ENCODE data around the gene ZSCAN4.

The ZSCAN4 gene, protein sequence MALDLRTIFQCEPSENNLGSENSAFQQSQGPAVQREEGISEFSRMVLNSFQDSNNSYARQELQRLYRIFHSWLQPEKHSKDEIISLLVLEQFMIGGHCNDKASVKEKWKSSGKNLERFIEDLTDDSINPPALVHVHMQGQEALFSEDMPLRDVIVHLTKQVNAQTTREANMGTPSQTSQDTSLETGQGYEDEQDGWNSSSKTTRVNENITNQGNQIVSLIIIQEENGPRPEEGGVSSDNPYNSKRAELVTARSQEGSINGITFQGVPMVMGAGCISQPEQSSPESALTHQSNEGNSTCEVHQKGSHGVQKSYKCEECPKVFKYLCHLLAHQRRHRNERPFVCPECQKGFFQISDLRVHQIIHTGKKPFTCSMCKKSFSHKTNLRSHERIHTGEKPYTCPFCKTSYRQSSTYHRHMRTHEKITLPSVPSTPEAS

DNA sequence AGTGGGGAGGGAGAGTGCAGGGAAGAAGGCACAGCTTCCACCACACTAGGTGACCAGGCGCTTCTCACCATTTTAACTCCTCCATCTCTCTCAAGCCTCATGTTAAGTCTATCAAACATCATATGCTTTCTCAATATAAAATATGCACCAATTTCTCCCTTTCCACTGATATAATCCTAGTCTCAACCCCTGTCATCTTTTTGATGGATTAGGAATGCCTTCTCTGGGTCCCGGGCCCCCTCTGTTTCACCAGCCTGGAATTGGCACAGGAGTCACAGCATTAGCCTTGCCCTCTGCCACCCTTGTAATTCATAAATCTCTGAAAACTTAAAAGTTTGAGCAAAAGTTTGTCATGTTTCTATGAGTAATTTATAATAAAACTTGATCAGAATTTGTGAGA, at the start of gene ZSCAN4:
ZSCAN4 (plus strand) TSS at position 301 of the 400 bp plus-strand sequence. CDS start 7,211 bp downstream, outside the sequence.
- DNase-seq = no peak

DNA sequence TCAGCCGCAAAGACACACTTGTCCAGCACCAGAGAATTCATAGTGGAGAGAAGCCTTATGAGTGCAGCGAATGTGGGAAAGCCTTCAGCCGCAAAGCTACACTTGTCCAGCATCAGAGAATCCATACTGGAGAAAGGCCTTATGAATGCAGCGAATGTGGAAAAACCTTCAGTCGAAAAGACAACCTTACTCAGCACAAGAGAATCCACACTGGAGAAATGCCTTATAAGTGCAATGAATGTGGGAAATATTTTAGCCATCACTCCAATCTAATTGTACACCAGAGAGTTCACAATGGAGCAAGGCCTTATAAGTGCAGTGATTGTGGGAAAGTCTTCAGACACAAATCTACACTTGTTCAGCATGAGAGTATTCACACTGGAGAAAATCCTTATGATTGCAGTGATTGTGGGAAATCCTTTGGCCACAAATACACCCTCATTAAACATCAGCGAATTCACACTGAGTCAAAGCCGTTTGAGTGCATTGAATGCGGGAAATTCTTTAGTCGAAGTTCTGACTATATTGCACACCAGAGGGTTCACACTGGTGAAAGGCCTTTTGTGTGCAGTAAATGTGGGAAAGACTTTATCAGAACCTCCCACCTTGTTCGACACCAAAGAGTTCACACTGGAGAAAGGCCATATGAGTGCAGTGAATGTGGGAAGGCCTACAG, 47.9 kb upstream of the ZSCAN4 start:
- no peak for DNase-seq

DNA sequence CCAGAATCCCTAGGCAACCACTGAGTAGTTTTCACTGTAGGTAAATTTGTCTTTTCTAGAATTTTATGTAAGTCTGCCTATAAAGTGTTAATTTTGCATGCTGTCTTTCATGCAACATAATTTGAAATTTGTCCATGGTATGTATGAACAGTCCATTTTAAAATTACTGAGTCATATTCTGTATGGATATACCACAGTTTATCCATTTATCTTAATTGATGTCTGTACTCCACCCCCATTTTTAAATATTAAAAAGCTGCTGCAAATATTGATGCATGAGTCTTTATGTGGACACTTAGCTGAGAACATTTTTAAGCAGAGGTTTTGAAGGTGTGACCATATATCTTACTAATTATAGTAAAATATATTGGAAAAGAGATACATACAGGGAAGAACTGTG, 45.6 kb upstream of the ZSCAN4 start:
- no peak for DNase-seq

DNA sequence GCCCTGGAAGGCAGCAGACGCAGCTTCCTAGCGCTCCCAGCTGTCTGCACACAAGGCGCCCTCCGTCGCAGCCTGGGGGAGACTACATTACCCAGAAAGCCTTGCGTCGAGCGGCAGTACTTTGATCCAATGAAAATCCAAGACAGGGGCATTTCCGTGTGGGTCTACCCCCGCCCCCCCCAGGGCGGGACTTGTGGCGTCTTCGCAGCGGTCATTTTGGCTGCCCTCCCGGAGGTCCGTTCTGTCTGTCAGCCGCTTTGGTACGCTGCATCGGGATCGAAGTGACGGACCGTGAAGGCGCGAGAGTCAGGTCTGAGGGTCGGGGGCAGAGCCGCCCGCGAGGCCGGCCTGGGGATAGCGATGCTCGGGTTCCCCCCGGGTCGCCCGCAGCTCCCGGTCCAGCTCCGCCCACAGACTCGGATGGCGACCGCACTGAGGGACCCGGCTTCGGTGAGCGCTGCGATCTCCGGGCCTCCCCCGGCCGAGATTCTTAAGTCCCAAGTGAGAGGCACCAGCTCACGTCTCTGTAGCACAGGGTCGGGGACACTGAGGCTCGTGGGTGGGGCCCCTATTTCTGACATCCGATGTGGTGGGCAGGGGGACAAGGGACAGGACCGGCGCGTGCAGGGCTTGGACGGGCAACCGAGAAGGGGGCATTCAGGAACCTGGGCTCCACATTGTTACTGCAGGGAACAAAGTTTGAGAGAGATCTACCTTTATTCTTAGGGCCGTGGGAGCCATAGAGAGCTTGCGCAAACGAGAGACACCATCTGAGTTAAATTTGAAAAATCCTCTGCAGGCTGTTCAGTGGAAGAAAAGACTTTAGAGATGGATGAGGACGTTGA, 35.5 kb upstream of the ZSCAN4 start, which contains the start of gene ZNF211:
ZNF211 (plus strand) TSS at position 182 of the 845 bp plus-strand sequence; CDS start at position 361, 179 bp downstream.
- peak; percentile 73 to 89 for DNase-seq

DNA sequence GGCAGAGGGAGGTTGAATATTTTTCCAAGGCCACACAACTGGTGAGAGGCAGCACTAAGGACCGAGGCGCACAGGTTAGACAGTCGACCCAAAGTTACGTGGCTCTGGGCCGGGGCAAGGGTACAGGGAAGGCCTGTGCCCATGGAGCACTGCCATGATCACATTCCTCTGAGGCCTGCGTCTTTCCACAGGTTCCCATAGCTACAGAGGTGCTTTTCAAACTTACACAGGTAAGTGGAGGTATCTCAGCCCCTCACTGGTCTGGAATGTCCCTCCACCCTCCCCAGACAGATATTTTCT, 35.0 kb upstream of the ZSCAN4 start:
- DNase-seq = no peak

DNA sequence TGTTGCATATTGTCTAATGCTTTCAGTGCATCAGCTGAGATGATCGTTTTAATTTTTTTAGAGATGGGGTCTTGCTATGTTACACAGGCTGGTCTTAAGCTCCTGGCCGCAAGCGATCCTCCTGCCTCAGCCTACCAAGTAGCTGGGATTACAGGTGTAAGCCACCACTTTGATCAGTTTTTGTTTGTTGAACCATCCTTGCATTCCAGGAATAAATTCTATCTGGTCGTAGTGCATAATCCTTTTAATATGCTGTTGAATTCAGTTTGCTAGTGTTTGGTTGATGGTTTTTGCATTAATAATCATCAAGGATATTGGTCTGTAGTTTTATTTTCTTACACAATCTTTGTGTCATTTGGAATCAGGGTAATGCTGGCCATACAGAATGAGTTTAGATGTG, 31.4 kb upstream of the ZSCAN4 start:
- DNase-seq = no peak

DNA sequence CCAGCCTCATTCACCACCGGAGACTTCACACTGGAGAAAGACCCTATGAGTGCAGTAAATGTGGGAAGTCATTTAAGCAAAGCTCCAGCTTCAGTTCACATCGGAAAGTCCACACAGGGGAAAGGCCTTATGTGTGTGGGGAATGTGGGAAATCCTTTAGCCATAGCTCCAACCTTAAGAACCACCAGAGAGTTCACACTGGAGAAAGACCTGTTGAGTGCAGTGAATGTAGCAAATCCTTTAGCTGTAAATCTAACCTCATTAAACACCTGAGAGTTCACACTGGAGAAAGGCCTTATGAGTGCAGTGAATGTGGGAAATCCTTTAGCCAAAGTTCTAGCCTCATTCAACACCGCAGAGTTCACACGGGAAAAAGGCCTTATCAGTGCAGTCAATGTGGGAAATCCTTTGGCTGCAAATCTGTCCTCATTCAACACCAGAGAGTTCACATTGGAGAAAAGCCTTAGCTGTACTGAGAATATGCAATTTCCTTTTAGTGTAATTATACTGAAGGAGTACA, 27.0 kb upstream of the ZSCAN4 start:
- no peak for DNase-seq

DNA sequence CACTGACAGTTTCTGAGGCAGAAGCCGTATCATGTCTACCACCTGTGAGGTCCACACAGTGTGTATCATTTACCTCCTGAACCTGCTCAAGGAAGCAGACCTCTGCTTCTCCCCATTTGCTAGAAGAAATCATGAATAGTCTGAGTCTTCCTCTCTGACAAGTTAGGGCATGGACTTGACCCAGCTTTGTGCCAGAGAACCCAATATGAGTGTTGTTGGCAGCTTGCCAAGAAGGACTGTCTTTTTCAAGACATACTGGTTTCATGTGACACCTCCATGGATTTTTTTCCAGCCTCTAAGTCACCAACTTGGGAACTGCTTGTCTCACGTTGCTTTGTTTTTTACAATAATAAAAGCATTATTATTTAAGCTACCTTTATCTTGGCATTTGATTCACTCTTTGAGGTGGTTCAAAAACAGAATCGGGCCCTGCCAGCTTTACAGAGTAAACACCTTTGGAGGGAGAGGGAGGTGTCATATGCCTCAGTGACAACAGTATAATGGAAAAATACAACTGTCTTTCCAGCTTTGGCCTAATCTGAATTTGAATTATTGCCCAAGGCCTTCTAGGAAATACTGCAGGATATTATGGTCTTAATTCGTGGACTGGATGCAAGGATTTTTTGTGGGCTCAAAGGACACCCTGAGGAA, 26.2 kb upstream of the ZSCAN4 start:
- DNase-seq = no peak

DNA sequence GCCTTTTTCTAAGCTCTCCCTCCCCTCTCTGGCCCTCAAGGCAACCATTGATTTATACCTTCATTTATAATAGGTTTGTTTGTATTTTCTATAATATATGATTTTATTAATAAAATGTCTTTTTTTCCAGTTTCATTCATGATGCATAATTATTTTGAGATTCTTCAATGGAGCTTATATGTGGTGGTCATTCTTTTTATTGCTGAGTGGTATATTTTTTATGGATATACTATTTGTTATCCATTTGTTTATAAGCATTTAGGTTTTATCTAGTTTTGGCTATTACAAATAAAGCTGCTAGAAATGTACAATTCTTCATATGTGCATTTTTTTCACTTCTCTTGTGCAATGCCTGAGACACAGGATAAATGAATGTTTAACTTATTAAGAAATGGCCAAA, 25.0 kb upstream of the ZSCAN4 start:
- DNase-seq = no peak

DNA sequence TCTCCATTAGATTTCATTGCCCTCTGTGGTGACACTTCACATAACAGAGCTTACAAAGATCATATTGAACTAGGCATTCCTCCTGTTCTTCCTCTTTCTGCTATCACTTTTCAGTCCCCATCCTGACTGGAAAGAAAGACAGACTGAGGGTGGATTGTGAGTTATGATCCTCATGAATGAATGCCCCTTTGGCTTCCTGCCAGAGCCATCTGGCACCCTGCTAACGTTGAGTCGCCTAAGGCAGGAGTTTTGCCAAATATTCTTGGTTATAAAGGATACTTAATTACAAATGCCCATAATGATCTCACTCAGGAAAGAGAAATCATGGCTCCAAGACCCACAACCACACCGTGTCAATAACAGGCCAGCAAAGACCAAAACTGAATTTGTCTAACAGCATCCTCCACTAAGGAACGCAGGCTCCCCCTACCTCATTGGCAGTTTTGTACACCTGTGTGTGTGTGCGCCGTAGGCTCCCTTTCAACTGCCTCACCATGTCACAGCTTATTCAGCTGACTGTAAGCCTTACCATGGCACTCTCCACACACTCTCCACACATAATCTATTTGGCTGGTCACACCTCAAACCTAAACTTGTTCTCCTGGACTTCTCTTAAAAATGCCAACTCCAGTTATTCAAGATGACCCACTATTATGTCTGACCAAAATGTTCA, 20.3 kb upstream of the ZSCAN4 start:
- no peak for DNase-seq

DNA sequence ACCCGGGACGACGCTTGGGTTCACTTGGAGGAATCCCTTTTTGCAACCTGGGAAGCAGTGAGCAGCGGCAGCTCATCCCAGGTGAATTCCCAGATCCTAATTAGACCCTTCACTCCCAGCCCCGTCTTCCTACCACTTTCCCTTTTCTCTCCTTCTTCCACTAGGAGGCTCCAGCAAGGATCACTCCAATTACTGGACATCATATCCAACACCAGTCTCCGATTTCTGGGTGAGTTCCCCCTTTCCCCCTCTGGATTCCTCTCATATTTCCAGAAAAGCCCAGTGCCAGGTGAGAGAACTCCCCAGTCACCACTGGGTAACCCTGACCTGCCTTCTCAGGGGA, 17.1 kb upstream of the ZSCAN4 start:
- no peak for DNase-seq

DNA sequence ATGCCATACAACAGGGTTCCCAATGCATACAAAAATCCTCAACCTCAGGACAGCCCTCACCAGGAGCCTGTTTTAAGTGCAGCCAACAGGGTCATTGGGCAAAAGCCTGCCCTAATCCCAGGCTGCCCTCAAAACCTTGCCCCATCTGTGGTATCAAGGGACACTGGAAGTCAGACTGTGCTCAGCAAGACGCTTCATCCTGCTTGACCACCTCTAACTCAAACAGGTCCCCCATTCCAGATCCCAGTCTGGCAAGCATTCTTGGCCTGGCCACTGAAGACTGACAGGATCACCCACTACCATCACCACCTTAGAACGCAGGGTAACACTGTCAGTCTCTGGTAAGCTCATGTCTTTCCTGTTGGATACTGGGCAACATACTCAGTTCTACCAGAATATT, 15.0 kb upstream of the ZSCAN4 start:
- no peak for DNase-seq

DNA sequence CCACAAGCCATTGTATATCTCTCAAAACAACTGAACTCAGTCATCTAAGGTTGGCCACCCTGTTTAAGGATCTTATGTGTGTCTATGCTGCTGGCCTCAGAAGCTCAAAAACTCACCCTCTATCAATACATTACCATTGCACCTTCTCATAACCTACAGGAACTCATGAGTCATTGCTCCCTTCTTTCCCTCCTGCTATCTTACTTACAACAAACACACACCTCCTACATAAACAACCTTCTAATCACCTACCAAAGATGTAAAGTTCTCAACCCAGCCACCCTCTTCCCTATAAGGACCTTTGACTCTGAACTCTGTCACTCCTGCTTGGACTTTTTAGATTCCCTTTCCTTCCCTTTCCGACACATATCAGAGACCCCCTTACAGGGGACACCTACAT, 13.3 kb upstream of the ZSCAN4 start:
- DNase-seq = no peak

DNA sequence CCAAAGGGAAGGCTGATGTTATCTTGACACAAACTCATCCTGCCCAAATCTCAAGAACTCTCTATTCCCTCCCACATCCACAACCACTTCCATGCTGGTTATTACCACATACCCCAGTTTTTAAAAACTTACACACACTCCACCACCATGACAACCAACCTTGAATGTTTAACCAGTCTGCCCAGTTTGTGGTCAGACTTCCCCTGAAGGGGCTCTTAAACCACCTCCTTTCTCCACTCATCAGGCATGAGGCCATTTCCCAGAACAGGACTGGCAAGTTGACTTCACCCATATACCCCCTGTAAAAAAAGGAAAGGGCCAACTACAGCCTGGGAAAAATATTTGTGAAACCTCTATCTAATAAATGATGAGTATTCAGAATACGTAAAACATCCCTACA, 12.4 kb upstream of the ZSCAN4 start:
- peak in 1 of 2 donors; percentile 0 for DNase-seq

DNA sequence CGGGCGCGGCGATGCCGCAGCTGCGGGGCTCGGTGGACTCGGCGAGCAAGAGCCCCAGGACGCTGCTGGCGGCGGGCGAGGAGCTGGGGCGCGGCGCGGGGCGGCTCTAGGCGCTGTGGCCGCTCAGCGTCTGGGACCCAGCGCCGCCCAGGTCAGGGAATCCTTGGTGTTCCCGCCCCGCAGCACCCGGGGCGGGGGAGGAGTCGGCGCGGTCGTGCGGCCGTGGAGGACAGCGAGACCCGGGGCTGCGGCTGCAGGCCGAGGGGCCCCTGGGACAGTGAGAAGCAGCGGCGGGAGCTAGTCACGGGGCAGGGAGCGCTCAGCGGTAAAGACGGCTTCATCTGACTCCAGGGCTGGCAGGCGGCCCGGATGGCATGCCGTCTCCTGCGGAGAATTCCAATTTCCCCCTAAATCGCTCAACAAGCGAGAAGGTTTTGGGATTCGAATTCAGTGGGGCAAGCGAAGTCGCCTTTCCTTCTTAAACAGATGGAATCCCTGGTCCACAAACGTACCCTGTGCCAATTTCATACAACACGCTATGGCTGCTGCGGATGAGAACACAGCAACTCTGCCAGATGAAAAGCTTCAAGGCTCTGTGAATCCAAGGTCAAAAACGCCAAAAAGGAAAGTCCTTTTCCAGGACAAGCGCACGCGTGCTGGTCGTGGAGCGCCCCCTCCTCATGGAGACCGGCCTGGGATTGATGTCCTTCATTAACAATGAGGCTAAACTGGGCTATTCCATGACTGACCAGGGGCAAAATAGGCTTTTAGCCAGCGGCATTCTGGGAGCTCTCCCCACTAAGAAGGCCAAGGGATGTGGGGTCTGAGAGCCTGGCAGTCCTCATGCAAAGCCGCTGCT, 4.2 kb upstream of the ZSCAN4 start:
- DNase-seq = no peak

DNA sequence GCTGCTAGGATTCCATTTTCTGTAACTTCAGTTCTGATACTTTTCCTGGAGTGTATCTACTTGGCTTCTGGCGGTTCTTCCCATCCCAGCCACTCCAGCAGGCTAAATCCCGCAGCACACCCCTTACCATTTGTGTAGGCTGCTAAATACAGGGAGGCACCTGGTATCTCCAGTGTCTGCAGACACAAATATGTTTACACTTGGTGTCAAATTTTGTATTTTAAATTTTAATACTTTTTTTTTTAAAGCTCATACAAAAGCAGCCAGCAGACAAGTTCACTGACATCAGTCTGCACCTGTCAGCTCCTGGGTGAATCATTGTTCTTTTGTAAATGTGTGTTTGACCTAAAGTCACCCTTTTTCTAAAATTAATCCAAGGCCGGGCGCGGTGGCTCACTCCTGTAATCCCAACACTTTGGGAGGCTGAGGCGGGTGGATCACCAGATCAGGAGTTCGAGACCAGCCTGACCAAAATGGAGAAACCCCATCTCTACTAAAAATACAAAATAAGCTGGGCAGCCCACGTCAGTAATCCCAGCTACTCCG, 3.4 kb upstream of the ZSCAN4 start:
- no peak for DNase-seq

DNA sequence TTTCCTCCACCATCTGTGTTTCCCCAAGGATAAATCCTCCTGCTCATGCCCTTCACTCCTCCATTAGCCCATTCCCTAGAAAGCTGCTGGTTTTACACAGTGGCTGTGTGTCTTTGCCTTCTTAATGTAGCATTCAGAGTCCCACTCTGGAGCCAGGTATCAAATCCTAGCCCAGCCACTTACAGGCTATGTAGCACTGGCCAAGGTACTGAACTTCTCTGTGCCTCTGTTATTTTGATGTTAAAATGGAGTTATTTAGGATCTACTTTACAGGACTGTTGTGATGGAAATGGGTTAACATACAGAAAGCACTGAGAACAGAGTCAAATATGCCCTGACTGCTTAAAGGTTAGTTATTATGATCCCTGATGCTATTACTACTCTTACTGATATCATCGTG, 1.5 kb upstream of the ZSCAN4 start:
- no peak for DNase-seq

DNA sequence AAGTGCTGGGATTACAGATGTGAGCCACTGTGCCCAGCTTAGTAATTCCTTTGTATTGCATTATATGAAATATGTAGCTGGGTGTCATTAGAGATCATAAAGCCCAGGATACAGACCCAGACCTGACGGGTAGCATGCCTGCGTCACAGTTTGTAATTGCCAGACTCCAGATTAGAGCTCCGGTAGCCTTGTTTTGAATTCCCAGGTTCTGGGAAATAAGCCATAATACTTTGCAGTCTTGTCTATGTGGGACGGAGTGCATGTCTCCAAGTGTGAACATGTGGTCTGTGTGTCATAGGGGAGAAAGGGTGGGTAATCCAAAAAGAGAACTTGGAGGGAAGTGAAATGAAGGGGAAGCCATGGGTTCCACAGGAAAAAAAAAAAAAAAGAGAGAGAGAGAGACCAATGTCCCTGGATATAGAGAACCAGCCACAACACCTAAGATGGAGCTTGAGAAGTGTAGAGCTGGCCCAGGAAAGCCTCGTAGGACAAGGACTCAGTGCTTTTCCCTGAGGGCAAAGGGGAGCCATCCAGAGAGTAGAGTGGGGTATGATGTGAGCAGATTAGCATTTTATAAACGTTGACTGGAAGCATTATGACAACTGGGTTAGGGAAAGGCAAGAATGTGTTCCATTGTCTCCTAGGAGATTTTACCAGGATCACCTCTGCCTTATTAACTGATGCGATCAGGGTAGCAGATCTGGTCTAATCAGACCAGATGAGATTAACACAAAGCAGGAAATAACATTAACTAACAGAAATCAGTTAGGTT, 2.6 kb downstream of the ZSCAN4 start:
- no peak for DNase-seq

DNA sequence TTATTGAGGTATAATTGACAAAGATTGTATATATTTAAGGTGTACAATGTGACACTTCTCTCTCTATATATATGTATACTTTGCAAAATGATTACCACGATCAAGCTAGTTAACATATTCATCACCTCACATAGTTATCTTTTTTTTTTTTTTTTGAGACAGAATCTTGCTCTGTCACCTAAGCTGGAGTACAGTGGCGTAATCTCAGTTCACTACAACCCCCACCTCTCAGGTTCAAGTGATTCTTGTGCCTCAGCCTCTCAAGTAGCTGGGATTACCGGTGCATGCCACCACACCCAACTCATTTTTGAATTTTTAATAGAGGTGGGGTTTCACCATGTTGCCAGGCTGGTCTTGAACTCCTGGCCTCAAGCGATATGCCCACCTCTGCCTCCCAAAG, 3.7 kb downstream of the ZSCAN4 start:
- no peak for DNase-seq

DNA sequence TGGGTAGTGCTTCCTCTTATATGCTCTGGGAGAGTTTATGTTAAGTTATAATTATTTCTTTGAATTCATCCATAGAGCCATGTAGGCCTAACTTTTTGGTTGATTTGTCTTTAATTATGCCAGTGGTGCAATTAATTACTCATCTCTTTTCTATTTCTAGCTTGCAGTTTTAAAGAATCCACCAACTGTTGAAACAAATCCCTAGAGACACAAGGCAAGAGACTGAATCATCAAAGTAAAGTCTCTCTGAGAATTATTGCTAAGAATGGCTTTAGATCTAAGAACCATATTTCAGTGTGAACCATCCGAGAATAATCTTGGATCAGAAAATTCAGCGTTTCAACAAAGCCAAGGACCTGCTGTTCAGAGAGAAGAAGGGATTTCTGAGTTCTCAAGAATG, 7.1 kb downstream of the ZSCAN4 start:
- DNase-seq = no peak

Data from bone marrow (tissue), 2 donors.